A549 treated with Hydrocortisone at 1 μM for 4 hours (cell line): ENCODE results near the gene RRM2. TPM values are rescaled to one million over a fixed set of nuclear protein-coding genes. Genes with fewer than 3 reads are reported as not detected.

Experiments used
- total RNA-seq: library from RNA; stranded (reverse); fragments of 200-300 nt; extraction: Qiagen RNA extraction; gene quantifications from 5 replicates; pipeline ENCODE4 v1.2.3, GENCODE V29; 2022

The RRM2 gene
- 218 to 262 TPM (median 233 TPM) in 5 replicates for total RNA-seq

GRCh38 chr2:10122500-10123280 is at the start of gene RRM2:
Gene RRM2 (plus strand): TSS chr2:10122739. CDS start chr2:10122799, 60 bp downstream.

DNA sequence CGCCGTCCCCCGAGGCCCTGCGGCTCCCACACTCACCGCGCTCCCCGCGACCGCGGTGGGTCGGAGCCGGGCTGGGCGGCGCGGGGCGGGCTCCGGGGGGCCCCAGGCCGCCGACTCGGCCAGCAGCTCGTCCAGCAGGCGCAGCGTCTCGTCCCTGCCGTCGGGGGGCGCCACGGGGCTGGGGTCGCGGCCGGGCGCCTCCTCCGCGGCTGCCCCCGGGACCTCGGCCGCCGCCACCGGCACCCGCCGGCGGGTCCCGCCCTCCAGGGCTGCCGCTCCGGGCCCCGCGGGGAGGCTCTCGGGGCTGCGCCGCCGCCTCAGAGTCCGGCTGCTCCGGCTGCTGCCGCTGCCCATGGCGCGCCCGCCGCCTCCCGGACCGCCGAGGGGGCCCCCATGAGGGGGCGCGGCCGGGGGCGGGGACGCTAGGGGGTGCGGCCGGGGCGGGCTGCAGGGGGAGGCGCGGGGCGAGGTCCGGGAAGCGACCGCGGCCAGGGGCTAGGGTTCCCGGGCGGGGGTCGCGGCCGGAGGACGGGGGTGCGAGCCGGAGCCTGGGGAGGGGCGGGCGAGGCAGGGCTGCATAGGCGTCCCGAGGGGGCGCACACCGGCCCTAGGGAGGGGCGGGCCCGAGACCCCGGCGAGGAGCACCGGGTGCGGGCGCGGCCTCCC is 42.5 kb upstream of the RRM2 start, which contains the start of gene CYS1:
Gene CYS1, minus strand, starts transcription at position 542 of the 666 bp plus-strand sequence. Its CDS starts 188 bp downstream, at position 354.

Other genes with a start within 250 kb of the RRM2 start
- gene GRHL1, start 171.0 kb upstream of the RRM2 start, total RNA-seq: 0.72 to 1.2 TPM (median 0.84 TPM) in 5 replicates
- gene KLF11, start 79.2 kb upstream of the RRM2 start, total RNA-seq: 3.0 to 4.2 TPM (median 3.6 TPM) in 5 replicates
- gene CYS1, start 42.3 kb upstream of the RRM2 start, total RNA-seq: 0.89 to 2.0 TPM (median 1.5 TPM) in 5 replicates
- gene HPCAL1, start 180.2 kb downstream of the RRM2 start, total RNA-seq: 209 to 290 TPM (median 261 TPM) in 5 replicates